ENCODE data around the gene NACAD.

NACAD gene

DNA sequence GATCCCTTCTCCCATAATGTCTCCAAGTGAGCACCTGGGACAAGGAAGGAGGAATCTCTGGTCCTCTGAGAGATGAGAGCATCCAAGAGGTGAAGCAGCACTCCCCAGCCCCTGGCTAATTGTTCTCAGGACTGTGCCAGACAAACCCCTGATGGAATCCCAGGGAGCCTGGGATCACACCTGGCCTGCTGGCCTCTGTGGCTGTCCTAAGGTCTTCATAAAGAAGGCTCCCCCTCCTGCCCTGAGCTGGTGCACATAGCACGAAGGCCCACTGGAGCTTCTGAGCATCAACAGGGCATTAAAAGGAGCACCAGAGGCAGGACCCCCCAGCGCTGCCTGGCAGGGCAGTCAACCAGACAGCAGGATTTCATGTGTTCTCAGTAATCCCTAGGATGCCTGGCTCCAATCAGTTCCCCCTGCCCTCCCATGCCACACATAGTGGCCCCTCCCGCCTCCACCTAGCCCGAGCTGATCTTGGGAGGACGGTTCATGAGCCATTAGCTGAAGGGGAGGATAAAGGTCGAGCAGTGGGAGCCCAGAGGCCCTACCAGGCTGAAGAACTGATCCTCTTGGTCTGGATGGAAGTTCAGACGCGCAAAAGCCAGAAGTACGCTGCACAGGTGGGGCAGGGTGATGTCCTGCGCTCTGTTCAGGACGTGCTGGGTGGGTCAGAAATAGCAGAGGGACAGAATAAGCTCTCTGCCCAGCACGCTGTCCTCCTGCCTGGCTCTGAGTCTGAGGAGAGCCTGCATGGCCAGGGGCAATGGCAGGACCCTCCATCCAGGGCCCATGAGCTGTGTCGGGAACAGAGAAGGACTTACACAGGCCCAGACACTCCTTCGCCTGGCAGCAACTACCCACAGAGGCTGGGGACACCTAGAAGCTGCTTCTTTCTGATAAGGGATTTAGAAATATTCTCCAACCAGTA, 14.3 kb upstream of the NACAD start:
- Histone ChIP-seq H3K27ac (replicated peaks) (no peak overlapping the region), H3K4me3 (replicated peaks; ENCODE audit: insufficient read depth, low read length) (no peak overlapping the region), H3K27me3 (ENCODE audit: insufficient read depth, poor library complexity, severe bottlenecking) (no peaks in the 10 kb centered on the region)
- DNase-seq (ENCODE audit: low read depth in 1 of 2, low spot score in 1 of 2) = no peak
- TF ChIP-seq, protein P1, sequence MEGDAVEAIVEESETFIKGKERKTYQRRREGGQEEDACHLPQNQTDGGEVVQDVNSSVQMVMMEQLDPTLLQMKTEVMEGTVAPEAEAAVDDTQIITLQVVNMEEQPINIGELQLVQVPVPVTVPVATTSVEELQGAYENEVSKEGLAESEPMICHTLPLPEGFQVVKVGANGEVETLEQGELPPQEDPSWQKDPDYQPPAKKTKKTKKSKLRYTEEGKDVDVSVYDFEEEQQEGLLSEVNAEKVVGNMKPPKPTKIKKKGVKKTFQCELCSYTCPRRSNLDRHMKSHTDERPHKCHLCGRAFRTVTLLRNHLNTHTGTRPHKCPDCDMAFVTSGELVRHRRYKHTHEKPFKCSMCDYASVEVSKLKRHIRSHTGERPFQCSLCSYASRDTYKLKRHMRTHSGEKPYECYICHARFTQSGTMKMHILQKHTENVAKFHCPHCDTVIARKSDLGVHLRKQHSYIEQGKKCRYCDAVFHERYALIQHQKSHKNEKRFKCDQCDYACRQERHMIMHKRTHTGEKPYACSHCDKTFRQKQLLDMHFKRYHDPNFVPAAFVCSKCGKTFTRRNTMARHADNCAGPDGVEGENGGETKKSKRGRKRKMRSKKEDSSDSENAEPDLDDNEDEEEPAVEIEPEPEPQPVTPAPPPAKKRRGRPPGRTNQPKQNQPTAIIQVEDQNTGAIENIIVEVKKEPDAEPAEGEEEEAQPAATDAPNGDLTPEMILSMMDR (IDR thresholded peaks at IDR 0.05; ENCODE audit: insufficient read depth, low read length) = no peak
- TF ChIP-seq POLR2AphosphoS5 (IDR thresholded peaks at IDR 0.05; ENCODE audit: low read depth) = no peak
- no peak for TF ChIP-seq GABPA (IDR thresholded peaks at IDR 0.05; ENCODE audit: low read depth)
- TF ChIP-seq SPI1 (IDR thresholded peaks at IDR 0.05; ENCODE audit: borderline replicate concordance, low read depth) = no peak
- TF ChIP-seq, protein P2, sequence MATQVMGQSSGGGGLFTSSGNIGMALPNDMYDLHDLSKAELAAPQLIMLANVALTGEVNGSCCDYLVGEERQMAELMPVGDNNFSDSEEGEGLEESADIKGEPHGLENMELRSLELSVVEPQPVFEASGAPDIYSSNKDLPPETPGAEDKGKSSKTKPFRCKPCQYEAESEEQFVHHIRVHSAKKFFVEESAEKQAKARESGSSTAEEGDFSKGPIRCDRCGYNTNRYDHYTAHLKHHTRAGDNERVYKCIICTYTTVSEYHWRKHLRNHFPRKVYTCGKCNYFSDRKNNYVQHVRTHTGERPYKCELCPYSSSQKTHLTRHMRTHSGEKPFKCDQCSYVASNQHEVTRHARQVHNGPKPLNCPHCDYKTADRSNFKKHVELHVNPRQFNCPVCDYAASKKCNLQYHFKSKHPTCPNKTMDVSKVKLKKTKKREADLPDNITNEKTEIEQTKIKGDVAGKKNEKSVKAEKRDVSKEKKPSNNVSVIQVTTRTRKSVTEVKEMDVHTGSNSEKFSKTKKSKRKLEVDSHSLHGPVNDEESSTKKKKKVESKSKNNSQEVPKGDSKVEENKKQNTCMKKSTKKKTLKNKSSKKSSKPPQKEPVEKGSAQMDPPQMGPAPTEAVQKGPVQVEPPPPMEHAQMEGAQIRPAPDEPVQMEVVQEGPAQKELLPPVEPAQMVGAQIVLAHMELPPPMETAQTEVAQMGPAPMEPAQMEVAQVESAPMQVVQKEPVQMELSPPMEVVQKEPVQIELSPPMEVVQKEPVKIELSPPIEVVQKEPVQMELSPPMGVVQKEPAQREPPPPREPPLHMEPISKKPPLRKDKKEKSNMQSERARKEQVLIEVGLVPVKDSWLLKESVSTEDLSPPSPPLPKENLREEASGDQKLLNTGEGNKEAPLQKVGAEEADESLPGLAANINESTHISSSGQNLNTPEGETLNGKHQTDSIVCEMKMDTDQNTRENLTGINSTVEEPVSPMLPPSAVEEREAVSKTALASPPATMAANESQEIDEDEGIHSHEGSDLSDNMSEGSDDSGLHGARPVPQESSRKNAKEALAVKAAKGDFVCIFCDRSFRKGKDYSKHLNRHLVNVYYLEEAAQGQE (IDR thresholded peaks at IDR 0.05; ENCODE audit: insufficient replicate concordance, low read depth) = no peak

GRCh38 chr7:45101748-45102147, 13.0 kb upstream of the NACAD start:
- TF ChIP-seq, protein P1 (IDR thresholded peaks at IDR 0.05; ENCODE audit: insufficient read depth, low read length) = no peak
- TF ChIP-seq GABPA (IDR thresholded peaks at IDR 0.05; ENCODE audit: low read depth) (no peak), SPI1 (IDR thresholded peaks at IDR 0.05; ENCODE audit: borderline replicate concordance, low read depth) (no peak), POLR2AphosphoS5 (IDR thresholded peaks at IDR 0.05; ENCODE audit: low read depth) (no peak)
- TF ChIP-seq, protein P2 (IDR thresholded peaks at IDR 0.05; ENCODE audit: insufficient replicate concordance, low read depth) = no peak
- no peak for DNase-seq (ENCODE audit: low read depth in 1 of 2, low spot score in 1 of 2)
- Histone ChIP-seq H3K27me3 (ENCODE audit: insufficient read depth, poor library complexity, severe bottlenecking) (no peaks in the 10 kb centered on the region), H3K4me3 (replicated peaks; ENCODE audit: insufficient read depth, low read length) (no peak overlapping the region), H3K27ac (replicated peaks) (no peak overlapping the region)

GRCh38 chr7:45100761-45101480, 12.2 kb upstream of the NACAD start:
- Histone ChIP-seq H3K27ac (replicated peaks) (no peak overlapping the region), H3K27me3 (ENCODE audit: insufficient read depth, poor library complexity, severe bottlenecking) (no peaks in the 10 kb centered on the region), H3K4me3 (replicated peaks; ENCODE audit: insufficient read depth, low read length) (no peak overlapping the region)
- TF ChIP-seq, protein P2 (IDR thresholded peaks at IDR 0.05; ENCODE audit: insufficient replicate concordance, low read depth) = no peak
- TF ChIP-seq GABPA (IDR thresholded peaks at IDR 0.05; ENCODE audit: low read depth) = no peak
- TF ChIP-seq, protein P1 (IDR thresholded peaks at IDR 0.05; ENCODE audit: insufficient read depth, low read length) = no peak
- TF ChIP-seq POLR2AphosphoS5 (IDR thresholded peaks at IDR 0.05; ENCODE audit: low read depth) = no peak
- TF ChIP-seq SPI1 (IDR thresholded peaks at IDR 0.05; ENCODE audit: borderline replicate concordance, low read depth) = no peak
- no peak for DNase-seq (ENCODE audit: low read depth in 1 of 2, low spot score in 1 of 2)
